ENCODE results near the gene ZMYND8. TPM values are rescaled to one million over a fixed set of nuclear protein-coding genes. Genes with fewer than 3 reads are reported as not detected.
"Not testable (repeated sequence)": the region's sequence is repeated elsewhere in the genome, so short reads cannot be mapped to it uniquely, and the experiment has no call there.

Gene ZMYND8
- total RNA-seq, 4 donors from 2014 or later: 32.2 to 78.9 (median 54.4) TPM

GRCh38 chr20:47266847-47267515, 89.5 kb downstream of the ZMYND8 start:
- H3K27ac ChIP-seq: no peak overlapping the region
- H3K27me3 ChIP-seq: no peaks in the 10 kb centered on the region
- WGBS, 2 donors (ENCODE audit: low coverage in 1 of 2): 36 to 77% methylated on average over 5 to 7 of the region's 7 CpGs
- peaks cover 0 to 49% (median 7%) of the 10 kb centered on the region in 3 donors for H3K4me1 ChIP-seq
- peaks cover 0 to 72% of the 10 kb centered on the region in 2 donors for H3K36me3 ChIP-seq
- H3K4me3 ChIP-seq: no peak overlapping the region
- no peaks in the 10 kb centered on the region for H3K9me3 ChIP-seq
- no peak for TF ChIP-seq CTCF (IDR thresholded peaks at IDR 0.05)
- no peak for TF ChIP-seq POLR2AphosphoS5 (IDR thresholded peaks at IDR 0.05)
- no peak for TF ChIP-seq EP300 (IDR thresholded peaks at IDR 0.05)
- TF ChIP-seq POLR2A (IDR thresholded peaks at IDR 0.05): no peak
- ATAC-seq: no peak

- Histone ChIP-seq H3K27ac (no peak overlapping the region), H3K27me3 (no peaks in the 10 kb centered on the region), H3K4me3 (no peak overlapping the region), H3K9me3 (no peaks in the 10 kb centered on the region), H3K36me3 (peaks cover 0 to 72% of the 10 kb centered on the region in 2 donors), H3K4me1 (peaks cover 0 to 49% (median 7%) of the 10 kb centered on the region in 3 donors)
- 90 to 100% methylated on average over 1 to 2 of the region's 5 CpGs for WGBS, 2 donors (ENCODE audit: low coverage in 1 of 2)
- TF ChIP-seq CTCF (IDR thresholded peaks at IDR 0.05): no peak
- no peak for TF ChIP-seq EP300 (IDR thresholded peaks at IDR 0.05)
- no peak for TF ChIP-seq POLR2AphosphoS5 (IDR thresholded peaks at IDR 0.05)
- TF ChIP-seq POLR2A (IDR thresholded peaks at IDR 0.05): no peak
- ATAC-seq: no peak
Observed at GRCh38 chr20:47265984-47266383, 90.5 kb downstream of the ZMYND8 start.

GRCh38 chr20:47265214-47265613, 91.3 kb downstream of the ZMYND8 start:
- Histone ChIP-seq H3K9me3 (no peaks in the 10 kb centered on the region), H3K27me3 (no peaks in the 10 kb centered on the region), H3K36me3 (peaks cover 0 to 73% of the 10 kb centered on the region in 2 donors), H3K4me1 (peaks cover 0 to 49% (median 7%) of the 10 kb centered on the region in 3 donors), H3K27ac (no peak overlapping the region), H3K4me3 (no peak overlapping the region)
- no peak for ATAC-seq
- WGBS, 2 donors (ENCODE audit: low coverage in 1 of 2): 79 to 93% methylated on average over 6 of the region's 6 CpGs
- no peak for TF ChIP-seq EP300 (IDR thresholded peaks at IDR 0.05)

- peaks cover 0 to 44% (median 7%) of the 10 kb centered on the region in 3 donors for H3K4me1 ChIP-seq
- 72 to 87% methylated on average over 11 to 13 of the region's 14 CpGs for WGBS, 2 donors (ENCODE audit: low coverage in 1 of 2)
- peak overlapping the region in 2 of 4 donors; percentile 44 to 77 for H3K27ac ChIP-seq
- ATAC-seq, H3K9me3 ChIP-seq, H3K27me3 ChIP-seq, H3K4me3 ChIP-seq: not testable (repeated sequence)
- peaks cover 0 to 74% of the 10 kb centered on the region in 2 donors for H3K36me3 ChIP-seq
Observed at GRCh38 chr20:47264137-47264769, 92.2 kb downstream of the ZMYND8 start.

GRCh38 chr20:47263465-47264084, 92.9 kb downstream of the ZMYND8 start:
- WGBS, 2 donors (ENCODE audit: low coverage in 1 of 2): 55 to 61% methylated on average over 4 to 5 of the region's 5 CpGs
- H3K4me3 ChIP-seq: no peak overlapping the region
- no peak for TF ChIP-seq POLR2A (IDR thresholded peaks at IDR 0.05)
- peak; percentile 52 for TF ChIP-seq POLR2AphosphoS5 (IDR thresholded peaks at IDR 0.05)
- no peaks in the 10 kb centered on the region for H3K9me3 ChIP-seq
- ATAC-seq: peak; percentile 69
- no peaks in the 10 kb centered on the region for H3K27me3 ChIP-seq
- H3K36me3 ChIP-seq: peaks cover 0 to 73% of the 10 kb centered on the region in 2 donors
- peak overlapping the region in 2 of 4 donors; percentile 44 to 77 for H3K27ac ChIP-seq
- H3K4me1 ChIP-seq: peaks cover 0 to 45% (median 7%) of the 10 kb centered on the region in 3 donors

- Histone ChIP-seq H3K4me3 (no peak overlapping the region), H3K27me3 (no peaks in the 10 kb centered on the region), H3K36me3 (peaks cover 0 to 68% of the 10 kb centered on the region in 2 donors), H3K4me1 (peaks cover 0 to 46% (median 7%) of the 10 kb centered on the region in 3 donors), H3K27ac (peak overlapping the region in 2 of 4 donors; percentile 44 to 77), H3K9me3 (no peaks in the 10 kb centered on the region)
- WGBS, 2 donors (ENCODE audit: low coverage in 1 of 2): 92 to 93% methylated on average over 2 to 3 of the region's 3 CpGs
- ATAC-seq: no peak
- TF ChIP-seq POLR2AphosphoS5 (IDR thresholded peaks at IDR 0.05) (no peak), EP300 (IDR thresholded peaks at IDR 0.05) (no peak), POLR2A (IDR thresholded peaks at IDR 0.05) (no peak)
Observed at GRCh38 chr20:47263080-47263464, 93.4 kb downstream of the ZMYND8 start.
